A172 (cell line): ENCODE measurements around the gene GCK. TPM values are rescaled to one million over a fixed set of nuclear protein-coding genes. Genes with fewer than 3 reads are reported as not detected.
A peak's percentile ranks its signal among the peaks of the same experiment; 100 is the strongest.

ENCODE experiments used
- DNase-seq: peaks from one replicate; pipeline ENCODE4 v3.0.0-alpha.2; 2015; ENCODE audit warnings: low spot score
- total RNA-seq: library from RNA; depleted of rRNA; stranded (reverse); fragments of >200 nt; shearing (Covaris generic); gene quantifications from 2 replicates; pipeline ENCODE4 v1.2.3, GENCODE V29; 2014; rRNA removed

The GCK gene
- not detected in 2 replicates for total RNA-seq

DNA sequence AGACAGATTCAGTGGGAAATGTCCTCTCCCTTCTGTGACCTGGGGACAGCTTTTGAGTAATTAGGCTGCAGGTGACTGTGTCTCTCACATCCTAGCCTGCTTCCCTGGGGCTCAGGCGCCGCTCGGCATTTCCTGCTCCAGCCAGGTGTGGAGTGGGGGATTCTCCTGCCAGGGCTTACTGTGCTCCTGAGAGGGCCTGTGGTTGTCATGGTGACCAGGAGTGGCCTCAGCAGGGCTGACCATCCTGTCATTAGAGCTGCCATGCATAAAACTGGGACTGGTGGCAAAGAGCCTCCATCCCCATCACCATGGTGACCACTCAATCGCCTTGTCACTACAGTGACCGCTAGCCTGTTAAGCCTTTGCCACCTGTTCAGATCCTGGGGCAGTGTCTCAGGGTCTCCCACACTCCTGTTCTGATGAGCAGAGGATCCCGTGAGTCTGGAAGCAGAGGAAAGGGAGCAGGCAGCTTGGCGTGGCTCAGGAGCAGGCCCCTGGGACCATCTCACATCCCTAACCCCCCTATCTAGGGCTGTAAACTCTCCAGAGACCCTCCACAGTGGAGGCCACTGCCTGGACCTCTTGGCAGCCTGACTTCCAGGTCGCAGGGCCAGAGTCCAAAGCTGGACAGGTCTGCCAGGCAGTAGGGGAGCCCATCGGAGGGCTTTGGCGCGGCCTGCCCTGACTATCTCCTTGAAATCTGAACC, at the start of gene GCK:
TSS of gene GCK (minus strand) at position 154 of the 707 bp plus-strand sequence. CDS start 486 bp downstream, outside the sequence.
- no peak for DNase-seq

DNA sequence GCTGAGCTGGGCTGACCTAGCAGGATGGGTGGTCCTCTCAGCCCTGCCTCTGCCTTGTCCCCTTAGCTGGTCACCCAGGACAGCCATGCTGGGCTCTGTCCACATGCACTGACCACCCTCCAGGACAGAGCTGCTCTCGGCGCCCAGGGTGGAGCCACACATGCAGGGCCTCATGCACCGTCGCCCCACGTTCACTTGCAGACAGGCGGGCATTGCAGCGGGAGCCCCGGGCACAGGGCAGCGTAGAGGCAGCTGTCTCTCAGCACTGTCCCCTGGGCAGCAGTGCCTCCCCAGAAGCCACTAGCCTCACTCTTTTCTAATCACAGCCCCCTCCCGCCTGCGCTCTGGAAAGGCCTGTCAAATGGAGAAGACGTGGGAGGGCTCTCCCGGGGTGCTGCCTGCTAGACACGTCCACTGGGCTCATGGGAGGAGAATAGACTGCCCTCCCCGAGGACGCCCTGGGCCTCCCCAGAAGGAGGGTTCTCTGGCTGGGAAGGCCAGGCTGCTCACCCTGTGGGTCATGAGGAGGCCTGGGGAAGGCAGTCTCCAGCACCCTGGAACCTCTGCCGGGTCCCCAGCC, 49.0 kb upstream of the GCK start:
- DNase-seq: no peak

DNA sequence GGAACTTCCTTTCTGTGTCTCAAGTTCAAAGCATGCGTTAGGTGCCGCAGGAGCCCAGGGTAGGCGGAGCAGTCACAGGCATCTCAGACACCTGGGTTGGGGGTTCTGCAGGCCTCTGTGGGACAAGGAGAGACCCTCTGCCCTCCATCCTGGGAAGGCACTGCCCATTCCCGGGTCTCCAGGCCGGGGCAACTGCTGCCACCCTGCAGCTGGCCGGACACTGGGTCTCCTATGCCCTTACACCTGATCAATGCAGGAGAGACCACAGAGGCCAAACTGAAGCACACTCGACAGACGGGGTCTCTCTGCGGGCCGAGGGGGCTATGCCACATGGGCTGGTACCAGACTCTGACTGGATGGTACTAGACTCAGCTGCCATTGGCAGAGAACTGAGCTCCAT, 48.5 kb upstream of the GCK start:
- DNase-seq: no peak

- DNase-seq: no peak
Measured at GRCh38 chr7:44236333-44236728, 47.1 kb upstream of the GCK start.

- peak; percentile 26 for DNase-seq
Measured at GRCh38 chr7:44235582-44236332, 46.5 kb upstream of the GCK start.

DNA sequence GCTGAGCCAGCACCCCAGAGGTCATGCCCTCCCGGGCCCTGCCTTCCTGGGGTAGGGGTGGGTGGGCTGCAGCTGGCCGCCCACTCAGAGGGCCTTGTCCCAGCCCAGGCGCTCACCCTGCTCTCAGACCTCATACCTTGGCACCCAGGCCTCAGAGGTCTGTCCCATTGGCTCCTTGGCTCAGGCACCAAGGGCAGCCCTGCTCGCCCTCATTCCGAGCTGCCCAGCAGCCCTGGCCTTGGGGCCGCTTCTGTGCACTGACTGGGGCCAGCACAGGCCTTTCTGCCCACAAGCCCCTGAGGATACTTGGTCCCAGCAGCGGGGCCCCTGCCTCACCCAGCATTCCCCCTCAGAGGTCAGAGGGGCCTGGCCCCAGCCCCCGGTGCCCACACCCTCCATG, 45.8 kb upstream of the GCK start:
- DNase-seq: no peak

- no peak for DNase-seq
Measured at GRCh38 chr7:44232901-44233715, 43.9 kb upstream of the GCK start.

- no peak for DNase-seq
Measured at GRCh38 chr7:44232396-44232795, 43.2 kb upstream of the GCK start.

DNA sequence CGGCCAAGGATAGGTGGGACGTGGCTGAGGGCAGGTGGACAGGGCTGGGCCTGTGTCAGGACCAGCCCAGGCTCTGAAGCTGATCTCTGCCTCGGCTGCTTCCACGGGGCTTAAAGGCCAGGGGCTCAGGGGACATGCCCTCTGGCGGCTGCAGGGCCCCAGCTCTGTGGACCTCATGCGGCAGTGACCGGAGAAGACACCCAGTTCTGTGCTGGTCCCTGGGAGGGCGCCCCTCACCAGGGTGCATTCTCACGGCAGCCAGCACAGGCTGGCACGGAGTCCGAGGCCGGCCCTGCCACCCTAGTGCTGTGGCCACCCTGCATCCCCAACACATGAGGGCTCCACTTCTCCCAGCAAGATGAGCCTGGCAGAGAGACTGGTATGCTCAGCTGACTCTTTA, 41.8 kb upstream of the GCK start:
- no peak for DNase-seq

GRCh38 chr7:44230286-44230685, 41.0 kb upstream of the GCK start:
- no peak for DNase-seq

DNA sequence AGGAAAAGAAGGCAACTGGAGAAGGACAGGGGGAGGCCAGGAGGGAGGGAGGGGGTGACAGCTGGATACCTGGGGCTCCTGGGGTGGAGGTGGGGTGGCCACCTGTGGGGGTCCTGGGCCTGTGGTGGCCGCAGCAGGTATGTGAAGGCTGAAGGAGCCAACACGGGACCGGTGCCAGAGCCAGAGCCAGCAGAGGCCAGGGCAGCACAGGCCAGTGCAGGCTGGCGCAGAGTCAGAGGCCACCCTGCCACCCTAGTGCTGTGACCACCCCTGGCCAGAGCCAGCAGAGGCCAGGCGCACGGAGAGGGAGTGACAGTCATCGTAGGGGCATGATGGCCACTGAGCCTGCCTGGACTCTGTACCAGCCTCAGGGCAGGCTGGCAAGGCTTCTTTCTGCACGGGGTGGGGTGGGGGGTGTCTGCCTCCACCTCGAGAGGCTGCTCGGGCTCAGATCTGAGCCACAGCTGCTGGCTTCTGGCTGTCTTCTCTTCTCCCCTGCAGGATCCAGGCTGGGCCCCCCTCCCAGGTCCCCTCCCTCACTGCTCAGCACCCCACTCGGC, 40.4 kb upstream of the GCK start:
- no peak for DNase-seq

DNA sequence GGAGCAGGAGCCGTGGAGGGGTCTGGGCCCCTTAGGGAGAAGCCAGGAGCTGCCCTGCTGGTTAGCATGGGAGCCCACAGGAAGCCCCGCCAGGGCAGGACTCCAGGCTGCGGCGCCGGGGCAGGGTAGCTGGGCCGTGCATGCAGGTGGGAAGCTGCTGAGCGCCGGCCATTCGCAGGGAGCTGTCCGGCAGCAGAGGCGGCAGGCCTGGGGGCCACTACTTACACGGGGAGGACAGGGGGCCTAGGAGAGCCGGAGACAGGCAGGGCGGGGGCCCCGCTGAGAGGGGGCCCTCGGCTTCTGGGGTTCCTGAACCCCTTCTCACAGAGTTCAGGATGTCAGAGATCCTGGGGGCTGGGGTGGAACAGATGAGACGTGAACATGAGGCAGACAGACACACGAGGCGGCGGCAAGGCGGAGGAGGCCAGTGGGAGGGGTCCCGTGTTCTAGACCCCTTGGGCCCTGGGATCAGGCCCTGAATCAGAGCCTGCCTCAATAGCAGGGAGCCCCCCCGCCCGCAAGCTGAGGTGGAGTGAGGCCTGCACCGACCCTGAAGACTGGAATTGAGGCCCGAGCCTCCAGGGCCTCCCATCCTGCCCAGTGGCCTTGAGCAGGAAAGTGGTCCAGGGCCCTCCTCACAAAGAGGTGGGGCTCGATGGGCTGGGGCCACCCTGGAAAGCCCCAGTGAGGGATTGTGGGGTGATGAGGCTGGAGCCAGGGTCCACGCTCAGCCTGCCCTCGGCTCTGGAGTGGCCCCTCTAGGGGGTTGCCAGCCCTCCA, 39.5 kb upstream of the GCK start:
- no peak for DNase-seq

DNA sequence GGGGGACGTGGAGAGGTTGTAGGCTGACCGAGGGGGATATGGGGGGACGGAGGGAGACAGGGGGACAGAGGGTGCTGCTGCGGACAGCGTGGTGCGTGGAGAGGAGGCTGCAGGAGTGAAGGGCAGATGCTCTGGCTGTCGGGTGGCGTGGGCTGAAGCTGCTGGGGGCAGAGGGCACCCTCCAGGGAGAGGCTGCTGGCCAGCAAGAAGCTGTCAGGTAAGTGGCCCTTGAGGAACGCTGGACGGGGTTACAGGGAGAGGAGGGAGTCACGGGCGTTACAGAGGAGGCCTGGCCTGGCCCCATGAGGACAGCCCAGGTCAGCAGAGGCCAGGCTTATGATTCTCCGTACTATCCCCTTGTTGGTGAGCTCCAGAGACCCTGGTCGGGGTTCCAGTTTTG, 38.7 kb upstream of the GCK start:
- no peak for DNase-seq

DNA sequence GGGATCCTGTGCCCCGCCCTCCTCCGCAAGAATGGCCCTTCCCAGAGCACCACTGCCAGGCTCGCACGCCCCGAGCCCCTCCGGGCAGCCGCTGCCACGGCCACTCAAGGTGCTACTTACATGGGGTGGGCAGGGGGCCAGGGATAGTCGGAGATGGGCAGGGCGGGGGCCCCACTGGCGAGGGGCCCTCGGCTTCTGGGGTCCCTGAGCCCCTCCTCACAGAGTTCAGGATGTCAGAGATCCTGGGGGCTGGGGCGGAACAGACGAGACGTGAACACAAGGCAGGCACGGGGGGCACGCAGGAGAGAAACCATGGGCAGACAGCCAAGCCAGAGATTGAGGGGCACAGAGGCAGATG, 37.1 kb upstream of the GCK start:
- no peak for DNase-seq

DNA sequence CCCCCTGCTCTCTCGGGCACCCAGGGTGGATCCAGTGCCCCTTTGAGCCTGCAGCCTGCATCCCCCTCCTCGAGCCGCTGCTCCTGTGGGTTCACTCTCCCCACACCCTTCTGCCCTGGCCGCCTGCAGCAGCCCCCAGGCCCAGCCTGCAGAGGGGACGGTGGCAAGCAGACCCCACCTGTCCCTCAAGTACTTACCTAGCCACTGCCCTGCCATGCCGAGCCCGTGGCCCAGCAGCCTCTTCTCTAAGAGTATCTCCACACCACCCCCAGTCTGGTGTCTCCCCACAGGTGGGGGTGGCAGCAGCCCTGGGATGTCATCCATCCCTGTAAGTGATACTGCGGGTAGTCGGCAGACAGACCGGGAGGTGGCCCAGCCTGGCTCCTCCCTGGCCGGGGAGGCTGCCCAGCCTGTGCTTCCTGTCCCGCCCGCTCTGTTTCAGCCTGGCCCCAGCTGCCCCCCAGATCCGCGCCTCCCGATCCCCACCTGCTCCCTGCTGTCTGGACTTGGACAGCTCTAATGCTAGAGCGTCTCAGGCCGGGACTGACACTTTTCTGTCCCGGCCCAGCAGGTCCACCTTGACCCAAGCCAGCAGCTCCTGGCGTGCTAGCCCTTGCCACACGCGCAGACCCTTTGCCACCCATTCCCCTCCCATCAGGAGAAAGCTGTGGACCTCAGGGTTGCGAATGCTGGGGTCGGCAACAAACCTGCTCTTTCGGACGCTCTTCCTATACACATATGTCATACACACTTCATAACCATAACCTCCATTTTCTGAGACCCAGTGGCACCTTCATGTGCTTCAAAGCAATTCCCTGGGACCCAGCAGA, 36.5 kb upstream of the GCK start:
- DNase-seq: no peak

- DNase-seq: no peak
Measured at GRCh38 chr7:44224974-44225565, 35.8 kb upstream of the GCK start.

DNA sequence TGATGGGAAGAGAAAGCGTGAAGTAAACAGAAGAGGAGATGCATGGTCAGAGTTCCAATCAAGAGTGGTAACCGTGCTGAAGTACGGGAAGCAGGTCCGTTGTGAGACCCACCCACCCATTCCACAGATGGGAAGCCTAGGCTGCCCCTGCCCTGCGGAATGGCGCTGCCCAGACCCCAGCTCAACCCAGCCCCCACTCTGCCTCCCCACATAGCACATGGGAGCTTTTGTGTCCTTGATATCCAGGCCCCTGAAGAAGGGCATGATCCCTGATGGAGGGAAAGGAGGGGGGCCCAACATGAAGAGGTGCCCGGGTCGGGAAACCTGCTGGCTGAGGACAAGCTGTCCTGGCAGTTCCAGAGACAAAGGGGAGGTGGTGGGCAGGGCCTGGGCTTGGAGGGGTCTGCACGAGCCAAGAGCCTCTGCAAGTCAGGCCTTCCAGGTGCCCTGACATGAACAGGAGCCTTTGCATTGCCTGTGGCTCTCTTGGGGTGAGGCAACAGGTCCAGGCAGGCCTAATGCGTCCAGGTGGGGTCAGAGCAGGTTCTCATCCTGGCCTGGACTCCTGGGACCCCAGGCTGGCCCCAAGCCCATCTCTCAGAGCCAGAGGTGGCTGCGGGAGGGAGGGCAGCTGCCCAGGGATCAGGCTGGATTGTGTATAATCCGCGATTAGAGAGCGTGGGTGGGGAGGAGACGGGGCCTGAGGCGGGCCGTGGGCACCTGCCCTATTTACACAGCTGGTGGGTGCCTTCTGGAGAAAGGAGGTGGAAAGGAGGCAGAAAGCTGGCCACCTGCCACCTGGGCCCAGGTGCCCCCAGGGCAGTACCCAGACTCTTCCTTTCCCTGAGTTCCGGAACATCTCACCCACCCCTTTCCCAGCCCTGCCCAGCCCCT, 35.1 kb upstream of the GCK start:
- DNase-seq: no peak

DNA sequence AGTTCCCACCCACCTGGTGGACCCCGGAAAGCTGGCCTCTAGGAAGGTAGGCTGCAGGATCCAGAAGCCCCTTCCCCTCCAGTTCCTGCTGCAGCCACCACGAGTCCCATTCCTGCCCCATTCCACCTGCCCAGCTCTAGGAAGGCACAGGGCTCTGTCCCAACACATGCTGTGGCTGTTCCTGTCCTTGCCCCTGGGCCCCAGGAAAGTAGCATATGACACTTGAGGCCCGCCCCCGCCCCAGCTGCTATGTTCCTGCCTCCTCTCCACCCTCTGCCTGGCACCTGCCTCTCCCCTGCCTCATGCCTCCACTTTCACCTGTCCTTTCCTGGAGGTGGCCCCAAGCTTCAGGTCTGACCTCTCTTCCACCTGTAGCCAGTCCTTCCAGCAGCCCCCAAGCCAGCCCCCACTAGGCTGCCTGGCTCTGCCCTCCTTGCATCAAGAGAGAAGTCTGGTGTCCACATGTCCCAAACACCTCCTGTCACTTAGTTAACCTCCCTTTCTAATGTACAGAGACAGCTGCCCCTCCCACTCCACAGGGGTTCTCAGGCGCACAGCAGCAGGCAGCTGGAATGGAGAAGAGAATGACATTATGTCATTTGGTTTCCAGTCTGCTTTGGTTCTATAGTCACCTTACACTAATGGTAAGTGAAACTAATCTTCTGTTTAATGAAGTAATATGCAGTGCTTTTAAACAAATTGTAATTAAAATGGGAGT, 34.3 kb upstream of the GCK start:
- no peak for DNase-seq
